ENCODE data around the gene DIO3. TPM values are rescaled to one million over a fixed set of nuclear protein-coding genes. Genes with fewer than 3 reads are reported as not detected.
"Not testable (repeated sequence)": the region's sequence is repeated elsewhere in the genome, so short reads cannot be mapped to it uniquely, and the experiment has no call there.

DIO3 gene
- total RNA-seq, 1 donor from 2014 or later: not detected

GRCh38 chr14:101563654-101564443, 2.6 kb downstream of the DIO3 start:
- TF ChIP-seq CTCF (IDR thresholded peaks at IDR 0.05): no peak
- intact Hi-C loops (cut with micrococcal nuclease): no loop called here
- peaks cover 49% of the 10 kb centered on the region for H3K27me3 Mint-ChIP-seq
- ChIA-PET CTCF (no interaction called here), POLR2A (no interaction called here)
- DNase-seq (no peak), ATAC-seq (ENCODE audit: low read depth) (no peak)
- no peak overlapping the region for H3K27ac Mint-ChIP-seq
- H3K4me3 Mint-ChIP-seq: no peak overlapping the region
- H3K36me3 Mint-ChIP-seq (ENCODE audit: low read depth): no peaks in the 10 kb centered on the region
- H3K9me3 Mint-ChIP-seq: no peaks in the 10 kb centered on the region
- peaks cover 9% of the 10 kb centered on the region for H3K4me1 Mint-ChIP-seq

- POLR2A ChIA-PET: no interaction called here
- H3K36me3 Mint-ChIP-seq (ENCODE audit: low read depth): no peaks in the 10 kb centered on the region
- ATAC-seq (ENCODE audit: low read depth): no peak
Measured at GRCh38 chr14:101564444-101564776, 3.1 kb downstream of the DIO3 start.

GRCh38 chr14:101564819-101565698, 3.8 kb downstream of the DIO3 start:
- Mint-ChIP-seq H3K9me3 (no peaks in the 10 kb centered on the region), H3K36me3 (ENCODE audit: low read depth) (no peaks in the 10 kb centered on the region), H3K4me3 (no peak overlapping the region), H3K4me1 (peaks cover 9% of the 10 kb centered on the region), H3K27me3 (peaks cover 51% of the 10 kb centered on the region), H3K27ac (no peak overlapping the region)
- intact Hi-C loops (cut with micrococcal nuclease): no loop called here
- DNase-seq (no peak), ATAC-seq (ENCODE audit: low read depth) (no peak)
- POLR2A ChIA-PET: no interaction called here
- CTCF ChIA-PET: no interaction called here
- TF ChIP-seq CTCF (IDR thresholded peaks at IDR 0.05): no peak

More at GRCh38 chr14:101564444-101564776, 3.1 kb downstream of the DIO3 start:
- DNase-seq: no peak
- Mint-ChIP-seq H3K27me3 (peaks cover 51% of the 10 kb centered on the region), H3K9me3 (no peaks in the 10 kb centered on the region), H3K4me3 (no peak overlapping the region), H3K27ac (no peak overlapping the region), H3K4me1 (peaks cover 9% of the 10 kb centered on the region)
- intact Hi-C loops (cut with micrococcal nuclease): no loop called here
- no peak for TF ChIP-seq CTCF (IDR thresholded peaks at IDR 0.05)
- CTCF ChIA-PET: no interaction called here

- ChIA-PET CTCF (no interaction called here), POLR2A (no interaction called here)
- H3K9me3 Mint-ChIP-seq: no peaks in the 10 kb centered on the region
- ATAC-seq (ENCODE audit: low read depth) (no peak), DNase-seq (no peak)
- peaks cover 42% of the 10 kb centered on the region for H3K27me3 Mint-ChIP-seq
- TF ChIP-seq CTCF (IDR thresholded peaks at IDR 0.05): no peak
- intact Hi-C loops (cut with micrococcal nuclease): no loop called here
- no peak overlapping the region for H3K27ac Mint-ChIP-seq
- H3K4me3 Mint-ChIP-seq: no peak overlapping the region
- H3K36me3 Mint-ChIP-seq (ENCODE audit: low read depth): no peaks in the 10 kb centered on the region
- peaks cover 9% of the 10 kb centered on the region for H3K4me1 Mint-ChIP-seq
Measured at GRCh38 chr14:101567252-101567651, 6.0 kb downstream of the DIO3 start.

GRCh38 chr14:101571004-101571403, 9.7 kb downstream of the DIO3 start:
- ChIA-PET POLR2A (no interaction called here), CTCF (no interaction called here)
- TF ChIP-seq CTCF (IDR thresholded peaks at IDR 0.05): no peak
- H3K36me3 Mint-ChIP-seq (ENCODE audit: low read depth): no peaks in the 10 kb centered on the region
- intact Hi-C loops (cut with micrococcal nuclease): no loop called here
- H3K4me1 Mint-ChIP-seq: no peaks in the 10 kb centered on the region
- DNase-seq (no peak), ATAC-seq (ENCODE audit: low read depth) (no peak)
- H3K9me3 Mint-ChIP-seq: no peaks in the 10 kb centered on the region
- no peak overlapping the region for H3K27ac Mint-ChIP-seq
- no peak overlapping the region for H3K4me3 Mint-ChIP-seq
- H3K27me3 Mint-ChIP-seq: peaks cover 23% of the 10 kb centered on the region

GRCh38 chr14:101572526-101572925, 11.2 kb downstream of the DIO3 start:
- CTCF ChIA-PET; H3K36me3 Mint-ChIP-seq (ENCODE audit: low read depth): not testable (repeated sequence)

More at GRCh38 chr14:101572526-101572925, 11.2 kb downstream of the DIO3 start:
- H3K4me3 Mint-ChIP-seq; H3K4me1 Mint-ChIP-seq; POLR2A ChIA-PET; H3K27me3 Mint-ChIP-seq; ATAC-seq (ENCODE audit: low read depth); DNase-seq; H3K27ac Mint-ChIP-seq; H3K9me3 Mint-ChIP-seq; intact Hi-C loops (cut with micrococcal nuclease): not testable (repeated sequence)
